HG03442 (cell line): ENCODE measurements around the gene RHNO1.
"Not testable (repeated sequence)": the region's sequence is repeated elsewhere in the genome, so short reads cannot be mapped to it uniquely, and the experiment has no call there.

Experiments
- ATAC-seq: cut with Tn5 transposase; IDR thresholded peaks from one replicate; pipeline ENCODE4 v1.9.1; 2021; ENCODE audit warnings: mild to moderate bottlenecking, moderate library complexity; ENCODE audit not compliant: unreplicated experiment

Gene RHNO1

DNA sequence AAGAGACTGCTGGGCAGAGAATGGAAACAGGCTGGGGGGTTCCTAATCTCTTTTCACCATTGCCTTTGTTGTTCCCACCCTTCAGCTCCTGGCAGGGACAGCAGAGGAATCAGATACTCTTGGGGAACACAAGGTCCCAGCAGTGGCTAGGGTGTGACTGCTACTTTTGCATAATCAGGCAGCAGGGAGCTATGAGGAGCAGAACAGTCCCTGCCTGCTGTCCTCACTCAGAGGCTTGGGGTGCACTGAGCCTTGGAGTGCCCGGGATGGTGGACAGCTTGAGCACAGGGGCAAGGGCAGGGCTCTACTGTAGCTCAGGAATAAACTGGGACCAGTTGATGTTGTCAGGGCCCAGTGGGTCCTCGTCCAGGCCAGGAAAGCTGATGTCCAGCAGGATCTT, 18.7 kb upstream of the RHNO1 start:
- no peak for ATAC-seq

DNA sequence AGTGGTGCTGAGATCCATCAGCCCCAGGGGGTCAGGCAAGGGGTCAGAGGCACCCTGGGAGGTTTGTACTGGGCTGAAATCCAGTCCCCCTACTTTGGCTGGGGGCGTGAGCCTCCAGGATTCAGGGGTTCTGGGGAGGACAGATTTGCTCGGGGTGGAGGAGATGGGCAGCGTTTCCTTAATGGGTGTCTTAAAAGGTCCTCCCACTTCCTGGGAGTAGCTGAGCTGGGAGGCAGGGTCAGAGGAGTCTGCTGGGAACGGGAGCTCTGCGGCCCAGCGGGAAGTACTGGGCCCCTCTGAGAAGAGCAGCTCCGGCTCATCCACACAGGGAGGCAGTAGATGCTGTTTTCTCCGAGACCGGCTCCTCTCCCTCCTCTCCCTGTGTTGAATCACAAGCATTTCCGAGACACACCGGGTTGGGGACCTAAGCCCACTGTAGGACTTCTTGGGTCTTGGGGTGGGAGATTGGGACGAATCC, 18.0 kb upstream of the RHNO1 start:
- no peak for ATAC-seq

DNA sequence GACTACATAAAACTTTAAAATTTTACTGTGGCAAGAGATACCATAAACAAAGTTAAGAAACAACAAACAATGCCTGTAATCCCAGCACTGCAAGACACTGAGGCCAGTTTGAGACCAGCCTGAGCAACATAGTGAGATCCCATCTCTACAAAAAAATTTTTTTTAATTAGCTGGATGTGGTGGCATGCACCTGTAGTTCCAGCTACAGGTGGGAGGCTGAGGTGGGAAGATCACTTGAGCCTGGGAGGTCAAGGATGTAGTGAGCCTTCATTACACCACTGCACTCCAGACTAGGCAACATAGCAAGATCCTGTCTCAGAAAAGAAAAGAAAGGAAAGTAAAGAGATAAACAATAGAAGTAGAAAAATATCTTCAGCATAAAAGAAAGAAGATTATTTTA, 16.9 kb upstream of the RHNO1 start:
- ATAC-seq, result no peak

DNA sequence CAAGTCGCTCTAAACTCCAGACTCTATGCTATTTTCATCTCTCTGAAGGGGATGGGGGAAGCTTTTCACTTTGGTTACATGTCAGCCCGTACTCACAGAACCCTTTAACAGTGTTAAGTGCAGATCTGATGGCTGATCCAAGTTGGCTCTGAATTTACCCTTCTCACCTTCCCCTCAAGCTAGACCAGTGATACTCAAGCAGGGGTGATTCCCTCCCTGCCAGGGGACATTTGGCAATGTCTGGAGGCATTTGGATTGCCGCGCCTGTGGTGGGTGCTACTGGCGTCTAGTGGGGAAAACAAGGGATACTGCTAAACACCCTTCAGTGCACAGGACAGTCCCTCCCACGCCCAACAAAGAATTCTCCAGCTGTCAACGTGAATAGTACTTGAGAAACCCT, 14.1 kb upstream of the RHNO1 start:
- ATAC-seq, result no peak

DNA sequence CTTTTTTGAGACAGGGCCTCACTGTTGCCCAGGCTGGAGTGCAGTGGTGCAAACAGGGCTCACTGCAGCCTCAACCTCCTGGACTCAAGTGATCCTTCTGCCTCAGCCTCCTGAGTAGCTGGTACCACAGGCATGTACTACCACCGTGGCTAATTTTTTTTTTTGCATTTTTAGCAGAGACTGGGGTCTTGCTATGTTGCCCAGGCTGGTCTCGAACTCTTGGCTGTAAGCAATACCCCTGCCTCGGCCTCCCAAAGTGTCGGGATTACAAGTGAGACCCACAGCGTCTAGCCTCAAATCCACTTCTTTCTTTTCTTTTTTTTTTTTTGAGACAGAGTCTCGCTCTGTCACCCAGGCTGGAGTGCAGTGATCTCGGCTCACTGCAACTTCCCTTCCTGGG, 13.6 kb upstream of the RHNO1 start:
- not testable (repeated sequence) for ATAC-seq

DNA sequence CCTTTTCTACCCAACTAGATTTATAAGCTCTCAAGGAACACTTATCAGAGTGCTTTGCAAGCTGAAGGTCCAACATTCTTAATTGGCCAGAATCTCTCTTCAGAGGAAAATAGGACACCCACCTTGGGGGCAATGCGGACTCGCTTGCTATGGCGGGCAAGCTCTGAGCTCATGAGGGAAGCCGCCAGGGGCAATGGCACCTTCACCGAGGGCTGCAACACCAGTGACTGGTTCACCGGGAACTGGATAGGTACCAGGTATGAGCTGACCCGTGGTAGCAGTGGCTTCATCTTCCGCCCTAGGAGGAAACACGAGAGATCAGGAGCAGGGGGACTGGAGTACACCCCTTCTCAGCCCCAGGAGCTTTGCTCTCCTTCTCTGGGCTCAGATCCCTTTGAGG, 12.8 kb upstream of the RHNO1 start:
- no peak for ATAC-seq

DNA sequence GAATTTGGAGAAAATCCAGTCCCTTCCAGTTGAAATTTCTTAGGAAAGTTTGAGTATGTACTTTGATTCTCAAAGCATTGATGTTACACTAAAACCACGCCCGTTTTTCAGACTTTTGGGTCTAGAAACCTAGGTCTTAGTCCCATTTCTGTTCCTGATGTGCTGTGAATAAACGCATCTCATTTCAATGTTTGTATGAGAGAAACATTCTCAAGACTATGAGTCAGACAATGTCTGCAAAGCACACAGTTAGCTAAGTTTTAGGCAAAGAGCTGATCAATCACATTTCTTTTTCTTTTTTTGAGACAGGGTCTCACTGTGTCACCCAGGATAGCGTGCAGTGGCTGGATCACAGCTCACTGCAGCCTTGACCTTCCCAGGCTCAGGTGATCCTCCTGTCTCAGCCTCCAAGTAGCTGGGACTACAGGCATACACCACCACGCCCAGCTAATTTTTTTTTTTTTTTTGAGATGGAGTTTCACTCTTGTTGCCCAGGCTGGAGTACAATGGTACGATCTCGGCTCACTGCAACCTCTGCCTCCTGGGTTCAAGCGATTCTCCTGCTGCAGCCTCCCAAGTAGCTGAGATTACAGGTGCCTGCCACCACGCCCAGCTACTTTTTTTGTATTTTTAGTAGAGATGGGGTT, 7.9 kb upstream of the RHNO1 start:
- ATAC-seq, result not testable (repeated sequence)

DNA sequence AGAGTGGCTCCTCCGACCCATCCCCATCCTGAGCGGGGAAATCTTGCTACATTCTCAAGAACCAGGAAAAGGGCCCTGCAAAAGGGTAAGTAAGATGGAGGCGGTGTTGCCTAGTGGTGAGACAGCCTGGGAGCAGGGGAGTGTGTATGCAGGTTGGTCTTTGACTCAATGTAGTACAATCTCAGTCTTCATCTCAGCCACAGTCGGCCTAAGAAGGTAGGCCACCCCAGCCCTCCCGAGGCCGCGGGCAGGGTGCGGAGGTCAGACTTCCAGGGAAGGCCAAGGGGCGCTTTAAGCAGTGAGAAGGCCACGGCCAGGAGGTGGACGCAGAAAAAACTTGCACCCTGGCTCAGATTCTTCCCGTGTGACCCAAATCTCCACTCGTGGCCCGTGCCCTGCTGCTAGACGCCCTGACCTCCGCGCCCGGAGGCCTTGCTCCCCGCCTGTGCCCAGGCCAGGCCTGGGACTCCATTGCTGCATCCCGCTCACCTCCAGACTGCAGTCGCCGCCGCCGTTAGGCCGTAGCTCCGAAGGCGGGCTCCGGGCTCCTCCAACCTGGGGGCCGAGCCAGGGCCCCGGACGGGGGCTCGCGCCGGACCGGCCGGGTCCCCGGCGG, 484 bp upstream of the RHNO1 start:
- peak; percentile 26 for ATAC-seq

DNA sequence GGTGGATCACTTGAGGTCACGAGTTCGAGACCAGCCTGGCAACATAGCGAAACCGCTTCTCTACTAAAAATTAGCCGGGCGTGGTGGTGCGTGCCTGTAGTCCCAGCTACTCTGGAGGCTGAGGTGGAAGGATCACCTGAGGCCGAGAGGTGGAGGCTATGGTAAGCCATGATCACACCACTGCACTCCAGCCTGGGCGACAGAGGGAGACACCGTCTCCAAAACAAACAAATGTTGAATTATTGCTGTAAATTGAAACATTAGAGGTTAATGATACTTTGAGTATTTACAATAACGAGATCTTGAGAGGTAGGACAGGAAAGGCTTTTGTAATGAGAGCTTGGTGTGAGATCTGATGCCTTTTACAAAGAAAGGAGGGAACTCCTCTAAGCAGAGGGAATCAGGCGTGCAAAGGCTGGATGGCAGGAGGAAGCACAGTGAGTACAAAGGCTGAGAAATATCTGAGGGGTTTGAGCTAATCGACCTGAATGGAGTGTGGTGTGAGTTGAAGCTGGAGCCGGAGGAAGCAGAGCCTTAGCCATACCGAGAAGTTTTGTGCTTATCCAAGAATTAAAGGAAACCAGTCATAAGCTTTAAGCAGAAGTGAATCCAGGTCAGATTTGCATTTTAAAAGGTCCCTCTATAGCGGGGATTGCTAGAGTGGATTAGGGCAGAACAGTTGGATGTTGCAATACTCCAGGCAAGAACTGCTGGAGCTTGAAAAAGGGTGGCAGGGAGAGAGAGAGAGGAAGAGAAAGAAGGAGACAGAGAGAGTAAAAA, 1.1 kb downstream of the RHNO1 start:
- no peak for ATAC-seq

DNA sequence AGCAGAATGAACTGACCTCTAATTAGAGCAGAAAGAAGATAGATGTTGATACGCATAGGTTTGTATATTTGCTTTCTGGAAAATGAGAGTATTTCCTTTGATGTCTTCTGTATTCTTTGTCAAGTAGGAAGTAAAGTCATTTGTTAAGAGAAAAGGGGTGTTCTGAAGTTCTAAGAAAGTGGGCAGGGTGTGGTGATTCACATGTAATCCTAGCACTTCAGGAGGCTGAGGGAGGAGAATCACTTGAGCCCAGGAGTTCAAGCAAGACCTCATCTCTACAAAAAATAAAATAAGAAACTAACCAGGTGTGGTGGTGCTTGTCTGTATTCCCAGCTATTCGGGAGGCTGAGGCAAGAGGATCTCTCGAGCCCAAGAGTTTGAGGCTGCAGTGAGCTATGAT, 2.8 kb downstream of the RHNO1 start:
- ATAC-seq, result no peak

DNA sequence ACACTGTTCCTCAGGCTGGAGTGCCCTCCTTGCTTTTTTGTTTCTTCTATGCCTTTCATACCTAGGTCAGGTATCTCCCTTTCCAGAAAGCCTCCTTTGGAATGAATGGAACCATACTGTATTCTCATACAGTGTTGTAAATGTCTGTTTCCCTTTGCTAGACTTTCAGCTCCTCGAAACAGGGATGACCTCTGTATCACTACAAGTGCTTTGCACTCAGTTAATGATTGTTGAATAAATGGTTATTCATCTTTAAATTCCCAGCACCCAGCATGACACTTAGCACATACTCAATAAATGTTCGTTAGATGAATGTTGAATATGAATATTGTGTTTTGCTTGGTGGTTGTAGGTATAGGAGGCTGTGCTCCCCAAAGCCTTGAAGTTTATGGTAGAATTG, 7.8 kb downstream of the RHNO1 start:
- ATAC-seq, result no peak

DNA sequence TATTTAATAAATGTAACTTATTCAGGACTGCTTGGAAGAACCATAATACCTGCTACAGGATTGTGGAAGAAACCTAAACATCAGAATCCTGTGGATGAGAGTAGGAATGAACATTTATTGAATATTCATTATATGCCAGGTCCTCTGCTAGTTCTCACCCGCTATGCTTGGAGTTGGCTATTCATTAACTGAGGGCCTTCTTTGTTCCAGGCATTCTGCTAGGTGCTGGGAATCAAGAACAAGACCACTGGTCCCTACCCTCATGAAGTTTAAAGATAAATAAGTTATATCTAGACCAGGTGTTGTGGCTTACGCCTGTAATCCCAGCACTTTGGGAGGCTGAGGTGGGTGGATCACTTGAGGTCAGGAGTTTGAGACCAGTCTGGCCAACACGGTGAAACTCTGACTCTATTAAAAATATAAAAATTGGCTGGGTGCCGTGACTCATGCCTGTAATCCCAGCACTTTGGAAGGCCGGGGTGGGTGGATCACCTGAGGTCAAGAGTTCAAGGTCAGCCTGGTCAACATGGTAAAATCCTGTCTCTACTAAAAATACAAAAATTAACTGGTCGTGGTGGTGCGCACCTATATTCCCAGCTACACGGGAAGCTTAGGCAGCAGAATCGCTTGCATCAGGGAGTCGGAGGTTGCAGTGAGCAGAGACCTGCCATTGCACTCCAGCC, 9.9 kb downstream of the RHNO1 start:
- no peak for ATAC-seq

DNA sequence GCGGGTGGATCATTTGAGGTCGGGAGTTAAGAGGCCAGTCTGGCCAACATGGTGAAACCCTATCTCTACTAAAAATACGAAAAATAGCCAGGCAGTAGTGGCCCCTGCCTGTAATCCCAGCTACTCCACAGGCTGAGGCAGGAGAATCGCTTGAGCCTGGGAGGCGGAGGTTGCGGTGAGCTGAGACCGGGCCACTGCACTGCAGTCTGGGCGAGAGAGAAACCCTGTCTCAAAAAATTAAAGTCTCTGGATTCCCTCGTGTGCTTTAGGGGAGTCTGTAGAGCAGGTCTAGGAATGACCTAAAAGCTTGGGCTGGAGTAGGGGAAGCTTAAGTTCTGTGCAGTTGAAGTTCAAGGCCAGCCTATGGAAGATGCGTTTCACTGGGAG, 13.0 kb downstream of the RHNO1 start:
- ATAC-seq, result no peak

DNA sequence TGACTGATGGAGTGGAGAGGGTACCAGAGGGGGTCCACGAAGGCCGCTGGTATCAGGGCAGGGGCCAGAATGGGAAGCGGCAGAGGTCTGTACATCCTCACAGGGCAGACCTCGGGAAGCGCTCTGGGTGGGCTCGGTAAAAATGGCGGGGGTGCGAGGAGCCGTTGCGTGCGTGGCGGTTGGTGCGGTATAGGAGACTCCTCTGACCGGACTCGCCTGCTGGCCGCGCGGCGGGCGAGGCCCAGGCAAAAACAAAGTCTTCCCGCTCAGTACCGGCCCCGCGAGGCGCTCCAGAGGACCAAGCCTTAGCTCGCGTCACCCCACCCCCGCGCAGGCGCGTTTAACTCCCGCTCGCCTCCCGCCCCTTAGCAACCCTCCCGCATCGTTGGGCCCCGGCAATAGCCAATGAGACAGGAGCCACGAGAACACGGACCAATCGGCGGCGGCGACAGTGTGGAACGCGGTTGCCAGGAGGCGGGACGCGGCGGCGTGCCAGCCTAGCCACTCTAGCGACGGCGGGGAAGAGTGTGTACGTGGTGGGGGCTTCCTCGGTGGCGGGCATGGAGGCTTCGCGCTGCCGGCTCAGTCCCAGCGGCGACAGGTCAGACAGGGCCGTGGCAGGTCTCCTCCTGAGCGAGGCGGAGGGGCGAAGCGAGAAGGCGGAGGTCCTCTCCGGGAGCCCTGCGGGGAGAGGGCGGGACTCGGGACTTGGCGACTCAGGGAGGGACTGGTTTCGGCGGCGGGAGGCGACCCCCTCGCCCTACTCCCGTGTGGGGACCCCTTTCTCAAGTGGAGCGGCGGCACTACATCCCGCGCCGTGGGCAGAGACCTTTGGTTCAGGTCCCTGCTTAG, 13.6 kb downstream of the RHNO1 start, which contains the start of gene TULP3:
TULP3 (plus strand) TSS at position 504 of the 852 bp plus-strand sequence; CDS start at position 561, 57 bp downstream.
- ATAC-seq, result peak; percentile 94

DNA sequence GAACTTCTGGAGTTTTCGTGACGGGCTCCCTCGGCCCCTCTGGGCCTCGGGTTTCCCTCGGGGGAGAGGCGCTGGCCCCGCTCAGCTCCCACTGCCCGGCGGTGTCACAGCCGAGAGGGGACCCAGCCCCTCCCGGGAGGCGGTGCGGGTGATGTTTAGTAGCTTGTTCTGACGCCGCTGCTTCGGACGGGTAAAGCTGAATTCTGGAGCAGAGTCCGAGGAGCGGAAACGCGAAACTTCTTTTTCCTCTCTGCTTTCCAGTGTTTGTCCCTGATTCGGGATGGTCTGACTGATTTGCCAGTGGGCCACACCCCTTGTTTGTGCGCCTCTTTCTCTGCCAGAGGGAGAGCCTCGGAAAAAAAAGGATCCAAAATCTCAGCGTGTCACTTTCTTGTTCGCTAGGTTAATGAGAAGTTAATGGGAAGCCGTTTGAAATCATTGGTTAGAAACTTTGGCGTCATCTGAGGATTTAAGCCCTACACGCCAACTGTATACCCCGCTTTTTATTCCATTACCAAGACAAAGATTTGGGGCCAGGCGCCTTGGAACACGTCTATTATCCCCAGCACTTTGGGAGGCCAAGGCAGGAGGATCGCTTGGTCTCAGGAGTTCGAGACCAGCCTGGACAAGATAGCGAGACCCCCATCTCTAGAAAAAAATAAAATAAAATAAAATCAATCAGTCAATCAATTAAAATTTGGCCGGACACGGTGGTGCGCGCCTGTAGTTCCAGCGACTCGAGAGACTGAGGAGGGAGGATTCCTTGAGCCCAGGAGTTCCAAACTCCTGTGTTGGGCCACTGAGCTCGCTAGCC, 14.4 kb downstream of the RHNO1 start:
- peak; percentile 17 for ATAC-seq

DNA sequence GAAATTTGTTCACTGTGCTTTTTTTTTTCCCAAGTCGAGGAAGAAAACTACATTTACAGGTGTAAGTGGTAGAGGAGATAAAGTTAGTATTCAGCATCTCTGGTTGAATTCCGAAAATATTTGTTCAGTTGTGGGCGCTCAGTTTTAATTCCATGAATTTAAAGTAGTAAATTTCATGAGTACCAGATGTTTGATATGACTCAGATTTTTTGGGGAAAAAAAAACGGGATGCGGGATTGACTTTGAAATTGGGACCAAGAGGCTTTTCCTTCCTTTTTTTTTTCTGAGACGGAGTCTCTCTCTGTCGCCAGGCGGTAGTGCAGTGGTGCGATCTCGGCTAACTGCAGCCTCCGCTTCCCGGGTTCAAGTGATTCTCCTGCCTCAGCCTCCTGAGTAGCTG, 15.2 kb downstream of the RHNO1 start:
- ATAC-seq, result no peak

DNA sequence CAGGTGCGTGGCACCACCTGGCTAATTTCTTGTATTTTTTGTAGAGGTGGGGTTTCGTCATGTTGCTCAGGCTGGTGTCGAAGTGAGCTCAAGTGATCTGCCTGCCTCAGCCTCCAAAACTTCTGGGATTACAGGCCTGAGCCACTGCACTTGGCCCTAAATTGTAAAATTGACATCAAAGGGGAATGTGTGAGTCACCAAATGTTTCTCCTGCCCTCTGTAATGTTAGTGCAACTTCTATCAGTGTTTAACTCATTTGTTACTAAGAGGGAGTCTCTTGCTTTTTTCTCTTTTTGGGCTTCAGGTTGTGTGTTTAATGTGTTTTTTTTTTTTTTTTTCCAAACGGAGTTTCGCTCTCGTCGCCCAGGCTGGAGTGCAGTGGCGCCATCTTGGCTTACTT, 16.0 kb downstream of the RHNO1 start:
- ATAC-seq, result no peak

DNA sequence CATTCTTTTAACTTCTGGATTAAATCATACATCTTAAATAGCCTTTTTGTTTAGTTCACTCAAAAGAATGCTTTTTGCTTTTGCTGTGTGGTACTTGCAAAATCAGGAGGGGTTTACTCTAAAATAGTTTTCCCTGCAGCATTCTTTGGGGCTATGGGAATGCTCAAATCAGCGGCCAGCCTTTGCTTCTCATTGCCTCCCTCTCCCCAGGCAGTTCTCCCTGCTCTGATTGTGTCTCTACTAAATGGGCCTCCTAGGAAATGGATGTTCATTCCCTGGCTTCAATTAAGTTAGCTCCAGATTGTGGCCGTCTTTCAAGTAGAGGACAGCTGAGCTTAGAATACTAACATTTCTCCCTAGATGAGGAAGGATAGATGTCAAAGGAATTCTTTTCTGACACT, 18.0 kb downstream of the RHNO1 start:
- no peak for ATAC-seq

DNA sequence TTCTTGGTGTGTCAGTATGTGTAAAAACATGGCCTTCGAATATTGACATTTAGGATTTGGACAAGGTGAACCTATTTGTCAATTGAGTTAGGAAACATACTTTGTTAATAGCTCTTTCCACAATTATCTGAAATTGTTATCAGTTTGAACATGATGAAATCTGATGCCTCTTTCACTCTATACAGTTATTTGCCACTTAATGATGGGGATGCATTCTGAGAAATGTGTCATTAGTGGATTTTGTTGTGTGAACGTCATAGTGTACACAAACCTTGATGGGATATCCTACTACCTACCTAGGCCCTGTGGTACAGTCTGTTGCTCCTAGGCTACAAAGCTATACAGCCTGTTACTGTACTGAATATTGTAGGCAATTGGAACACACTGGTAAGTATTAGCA, 18.5 kb downstream of the RHNO1 start:
- ATAC-seq, result no peak

DNA sequence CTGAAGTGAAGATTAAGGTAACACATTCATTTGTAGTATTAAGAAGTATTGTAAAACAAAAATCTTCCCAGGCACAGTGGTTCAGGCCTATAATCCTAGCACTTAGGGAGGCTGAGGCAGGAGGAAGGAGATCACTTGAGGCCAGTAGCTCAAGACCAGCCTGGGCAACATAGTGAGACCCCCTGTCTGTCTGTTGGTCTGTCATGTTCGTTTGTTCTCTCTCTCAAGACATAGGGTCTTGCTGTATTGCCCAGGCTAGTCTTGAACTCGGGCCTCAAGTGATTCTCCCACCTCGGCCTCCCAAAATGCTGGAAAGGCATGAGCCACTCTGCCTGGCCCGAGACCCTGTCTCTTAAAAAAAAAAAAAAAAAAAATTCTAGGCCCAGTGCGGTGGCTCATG, 20.4 kb downstream of the RHNO1 start:
- no peak for ATAC-seq
